ENCODE measurements around the gene ESYT3. TPM values are rescaled to one million over a fixed set of nuclear protein-coding genes. Genes with fewer than 3 reads are reported as not detected.
A peak's percentile ranks its signal among the peaks of the same experiment; 100 is the strongest.

ESYT3 gene
- total RNA-seq, 1 experiment from 2014 or later = 0.44 TPM

GRCh38 chr3:138438896-138439295 lies 4.5 kb downstream of the ESYT3 start:
- POLR2A ChIA-PET = no interaction called here
- TF ChIP-seq, protein P1, sequence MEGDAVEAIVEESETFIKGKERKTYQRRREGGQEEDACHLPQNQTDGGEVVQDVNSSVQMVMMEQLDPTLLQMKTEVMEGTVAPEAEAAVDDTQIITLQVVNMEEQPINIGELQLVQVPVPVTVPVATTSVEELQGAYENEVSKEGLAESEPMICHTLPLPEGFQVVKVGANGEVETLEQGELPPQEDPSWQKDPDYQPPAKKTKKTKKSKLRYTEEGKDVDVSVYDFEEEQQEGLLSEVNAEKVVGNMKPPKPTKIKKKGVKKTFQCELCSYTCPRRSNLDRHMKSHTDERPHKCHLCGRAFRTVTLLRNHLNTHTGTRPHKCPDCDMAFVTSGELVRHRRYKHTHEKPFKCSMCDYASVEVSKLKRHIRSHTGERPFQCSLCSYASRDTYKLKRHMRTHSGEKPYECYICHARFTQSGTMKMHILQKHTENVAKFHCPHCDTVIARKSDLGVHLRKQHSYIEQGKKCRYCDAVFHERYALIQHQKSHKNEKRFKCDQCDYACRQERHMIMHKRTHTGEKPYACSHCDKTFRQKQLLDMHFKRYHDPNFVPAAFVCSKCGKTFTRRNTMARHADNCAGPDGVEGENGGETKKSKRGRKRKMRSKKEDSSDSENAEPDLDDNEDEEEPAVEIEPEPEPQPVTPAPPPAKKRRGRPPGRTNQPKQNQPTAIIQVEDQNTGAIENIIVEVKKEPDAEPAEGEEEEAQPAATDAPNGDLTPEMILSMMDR (IDR thresholded peaks at IDR 0.05; ENCODE audit: unreplicated experiment) = no peak
- intact Hi-C loops (cut with micrococcal nuclease) = no loop called here
- no peaks in the 10 kb centered on the region for H3K36me3 Mint-ChIP-seq (ENCODE audit: insufficient read depth, unreplicated experiment)
- BruUV-seq (replicated peaks) = no TSS peak
- DNase-seq (ENCODE audit: unreplicated experiment) = no peak
- H3K27me3 Mint-ChIP-seq (ENCODE audit: insufficient read depth, unreplicated experiment) = no peaks in the 10 kb centered on the region
- H3K27ac Mint-ChIP-seq (ENCODE audit: low read depth, unreplicated experiment) = no peak overlapping the region
- H3K4me3 Mint-ChIP-seq (ENCODE audit: unreplicated experiment) = no peak overlapping the region
- CTCF ChIA-PET = interaction anchor here (1.0 to 2.6 kb wide), 5 partner anchors 9 to 484 kb away, joined by 3 to 23 read pairs (median 4); no protein-coding TSS in a partner anchor
- H3K4me1 Mint-ChIP-seq (ENCODE audit: insufficient read depth, unreplicated experiment) = peaks cover 10% of the 10 kb centered on the region
- H3K9me3 Mint-ChIP-seq (ENCODE audit: unreplicated experiment) = no peaks in the 10 kb centered on the region

DNA sequence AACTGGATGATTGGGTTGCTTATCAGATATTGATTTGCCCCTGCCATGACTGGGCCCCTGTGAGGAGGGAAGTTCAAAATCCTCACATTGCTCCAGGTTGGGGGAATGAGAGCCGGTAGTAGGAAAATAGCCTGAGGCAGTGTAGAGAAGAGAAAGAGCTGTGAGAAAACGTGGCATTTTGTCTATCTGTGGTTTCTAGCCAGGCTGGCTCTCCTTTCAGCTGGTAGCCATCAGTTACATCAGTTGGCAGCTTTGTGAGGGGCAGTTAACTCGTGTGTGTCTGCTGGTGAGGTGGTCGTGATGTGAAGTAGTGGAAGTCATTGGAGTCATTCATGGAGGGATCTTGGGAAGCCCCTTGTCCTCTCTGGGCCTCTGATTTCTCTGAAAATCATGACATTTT lies 5.2 kb downstream of the ESYT3 start:
- no peak for DNase-seq (ENCODE audit: unreplicated experiment)
- H3K4me1 Mint-ChIP-seq (ENCODE audit: insufficient read depth, unreplicated experiment) = peaks cover 10% of the 10 kb centered on the region
- no peaks in the 10 kb centered on the region for H3K36me3 Mint-ChIP-seq (ENCODE audit: insufficient read depth, unreplicated experiment)
- no peak overlapping the region for H3K4me3 Mint-ChIP-seq (ENCODE audit: unreplicated experiment)
- intact Hi-C loops (cut with micrococcal nuclease) = no loop called here
- no TSS peak for BruUV-seq (replicated peaks)
- no peaks in the 10 kb centered on the region for H3K9me3 Mint-ChIP-seq (ENCODE audit: unreplicated experiment)
- no peaks in the 10 kb centered on the region for H3K27me3 Mint-ChIP-seq (ENCODE audit: insufficient read depth, unreplicated experiment)
- TF ChIP-seq, protein P1 (IDR thresholded peaks at IDR 0.05; ENCODE audit: unreplicated experiment) = no peak
- no peak overlapping the region for H3K27ac Mint-ChIP-seq (ENCODE audit: low read depth, unreplicated experiment)
- POLR2A ChIA-PET = no interaction called here
- CTCF ChIA-PET = interaction anchor here (0.6 to 2.6 kb wide), 4 partner anchors 10 to 476 kb away, joined by 3 to 23 read pairs (median 4); no protein-coding TSS in a partner anchor

DNA sequence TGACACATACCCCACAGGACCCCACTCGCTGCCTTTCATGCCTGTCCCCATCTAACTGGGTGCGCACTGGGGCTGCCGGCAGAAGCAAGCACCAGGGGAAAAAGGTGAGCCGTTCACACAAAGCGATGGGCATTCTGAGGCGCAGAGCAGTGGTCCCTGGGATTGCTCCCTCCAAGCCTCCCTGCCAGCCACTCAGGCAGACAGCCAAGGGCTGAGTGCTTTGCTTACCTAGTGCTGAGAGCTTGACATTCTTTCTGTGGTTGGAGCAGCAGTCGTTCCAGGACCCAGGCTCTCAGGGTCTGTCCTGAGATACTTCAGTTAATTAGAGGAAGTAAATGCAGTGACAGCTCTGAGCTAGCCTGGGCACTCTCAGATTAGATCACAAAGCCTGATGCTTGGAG lies 5.7 kb downstream of the ESYT3 start:
- H3K27me3 Mint-ChIP-seq (ENCODE audit: insufficient read depth, unreplicated experiment) = no peaks in the 10 kb centered on the region
- ChIA-PET POLR2A (no interaction called here), CTCF (interaction anchor here (0.6 to 2.6 kb wide), 3 partner anchors 22 to 483 kb away, joined by 3 to 23 read pairs (median 4); no protein-coding TSS in a partner anchor)
- intact Hi-C loops (cut with micrococcal nuclease) = no loop called here
- TF ChIP-seq, protein P1 (IDR thresholded peaks at IDR 0.05; ENCODE audit: unreplicated experiment) = no peak
- no TSS peak for BruUV-seq (replicated peaks)
- H3K27ac Mint-ChIP-seq (ENCODE audit: low read depth, unreplicated experiment) = no peak overlapping the region
- peaks cover 10% of the 10 kb centered on the region for H3K4me1 Mint-ChIP-seq (ENCODE audit: insufficient read depth, unreplicated experiment)
- no peaks in the 10 kb centered on the region for H3K36me3 Mint-ChIP-seq (ENCODE audit: insufficient read depth, unreplicated experiment)
- no peak for DNase-seq (ENCODE audit: unreplicated experiment)
- no peaks in the 10 kb centered on the region for H3K9me3 Mint-ChIP-seq (ENCODE audit: unreplicated experiment)
- H3K4me3 Mint-ChIP-seq (ENCODE audit: unreplicated experiment) = no peak overlapping the region

DNA sequence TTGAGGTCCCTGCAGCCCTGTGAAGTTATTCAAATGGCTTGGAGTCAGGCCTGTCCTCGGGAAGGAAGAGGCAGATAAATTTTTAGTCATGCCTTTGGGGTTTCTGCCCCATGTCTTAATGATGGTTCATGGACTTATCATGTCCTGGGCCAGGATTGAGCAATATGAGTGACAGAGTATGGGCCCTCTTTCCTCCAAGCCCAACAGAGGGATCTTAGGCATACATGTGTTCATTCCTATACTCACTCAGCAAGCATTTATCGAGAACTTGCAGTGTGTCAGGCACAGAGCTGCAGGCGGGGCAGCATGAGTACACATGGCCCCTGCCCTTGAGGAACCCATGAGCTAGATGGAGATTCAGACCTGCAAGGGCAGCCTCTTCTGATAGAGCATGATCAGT lies 6.2 kb downstream of the ESYT3 start:
- H3K9me3 Mint-ChIP-seq (ENCODE audit: unreplicated experiment) = no peaks in the 10 kb centered on the region
- H3K27ac Mint-ChIP-seq (ENCODE audit: low read depth, unreplicated experiment) = no peak overlapping the region
- no TSS peak for BruUV-seq (replicated peaks)
- peak; percentile 24 for DNase-seq (ENCODE audit: unreplicated experiment)
- no peaks in the 10 kb centered on the region for H3K27me3 Mint-ChIP-seq (ENCODE audit: insufficient read depth, unreplicated experiment)
- no peak overlapping the region for H3K4me3 Mint-ChIP-seq (ENCODE audit: unreplicated experiment)
- intact Hi-C loops (cut with micrococcal nuclease) = no loop called here
- TF ChIP-seq, protein P1 (IDR thresholded peaks at IDR 0.05; ENCODE audit: unreplicated experiment) = no peak
- no peaks in the 10 kb centered on the region for H3K36me3 Mint-ChIP-seq (ENCODE audit: insufficient read depth, unreplicated experiment)
- POLR2A ChIA-PET = no interaction called here
- CTCF ChIA-PET = interaction anchor here (0.9 to 1.4 kb wide), 2 partner anchors 482 to 495 kb away, joined by 4 to 6 read pairs; no protein-coding TSS in a partner anchor
- H3K4me1 Mint-ChIP-seq (ENCODE audit: insufficient read depth, unreplicated experiment) = peaks cover 10% of the 10 kb centered on the region
